ENCODE data around the gene LST1. TPM values are rescaled to one million over a fixed set of nuclear protein-coding genes. Genes with fewer than 3 reads are reported as not detected.

LST1 gene
- total and polyA plus RNA-seq, 2 of the 4 experiments (the other 2 are of a cell fraction): not detected

DNA sequence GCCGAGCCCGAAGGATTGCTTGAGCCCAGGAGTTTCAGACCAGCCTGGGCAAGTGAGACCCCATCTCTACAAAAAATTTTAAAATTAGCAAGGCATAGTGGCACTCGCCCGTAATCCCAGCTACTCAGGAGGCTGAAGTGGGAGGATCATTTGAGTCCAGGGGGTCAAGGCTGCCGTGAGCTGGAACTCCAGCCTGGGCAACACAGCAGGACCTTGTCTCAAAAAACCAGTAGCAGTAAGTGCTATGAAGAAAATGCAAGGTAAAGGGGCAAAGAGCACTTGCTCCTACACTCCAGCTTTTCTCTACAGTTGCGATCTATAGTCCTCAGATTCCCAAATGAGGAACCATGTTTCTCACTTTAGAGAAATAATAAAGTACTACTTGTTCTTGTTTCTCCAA lies 42.4 kb upstream of the LST1 start:
- no peak overlapping the region for H3K4me2 ChIP-seq (ENCODE audit: low read depth, low read length)
- CTCF ChIA-PET: no interaction called here
- H2BK20ac ChIP-seq (ENCODE audit: low read depth, low read length): no peak overlapping the region
- H2AK9ac ChIP-seq (replicated peaks; ENCODE audit: low read depth, low read length, poor library complexity): no peak overlapping the region
- no peak overlapping the region for H3K4ac ChIP-seq (ENCODE audit: low read depth, low read length)
- no peak overlapping the region for H2BK120ac ChIP-seq (ENCODE audit: low read depth, low read length)
- no peaks in the 10 kb centered on the region for H3K27me3 ChIP-seq (ENCODE audit: control insufficient read depth, insufficient read depth, low read length)
- H2AFZ ChIP-seq (replicated peaks; ENCODE audit: low read length, poor library complexity): no peak overlapping the region
- H3K14ac ChIP-seq (replicated peaks; ENCODE audit: low read depth, low read length): no peak overlapping the region
- POLR2A ChIA-PET (ENCODE audit: unreplicated experiment): no interaction called here
- H4K5ac ChIP-seq (ENCODE audit: low read depth, low read length): no peak overlapping the region
- DNase-seq: no peak
- intact Hi-C loops (cut with micrococcal nuclease): no loop called here
- in situ Hi-C loops (cut with MboI; ENCODE audit: low sequenced_read_pairs): loop anchor here (5.0 to 10.0 kb wide), 2 partner anchors 51 to 291 kb away; no protein-coding TSS in a partner anchor
- H2AK5ac ChIP-seq (ENCODE audit: low read depth, low read length): no peak overlapping the region
- no peak overlapping the region for H4K8ac ChIP-seq (ENCODE audit: low read depth in 2 of 2, low read length in 2 of 2)
- no TSS peak for BruUV-seq (replicated peaks)
- peaks cover 16% of the 10 kb centered on the region for H3K4me1 ChIP-seq (ENCODE audit: control insufficient read depth, insufficient read depth, low read length)
- ATAC-seq (ENCODE audit: low read depth): no peak
- H3K4me3 ChIP-seq (ENCODE audit: insufficient read depth, low read depth, low read length): no peak overlapping the region
- peaks cover 11 to 57% of the 10 kb centered on the region in 2 experiments for H3K79me1 ChIP-seq (ENCODE audit: low read depth in 1 of 2, low read length in 2 of 2)
- H3K9me3 ChIP-seq (ENCODE audit: control insufficient read depth, insufficient read depth, low read length): no peaks in the 10 kb centered on the region
- H3K9ac ChIP-seq (ENCODE audit: low read depth, low read length): no peak overlapping the region
- no peak overlapping the region for H3K23ac ChIP-seq (ENCODE audit: low read depth, low read length)
- no peak overlapping the region for H3K18ac ChIP-seq (ENCODE audit: low read depth, low read length)
- H3K27ac ChIP-seq (ENCODE audit: insufficient read depth, low read length): no peak overlapping the region
- no CpG with 5 or more reads among the region's 6 CpGs for WGBS, 2 experiments (ENCODE audit: extremely low coverage in 2 of 2, insufficient read length in 1 of 2)
- no peak for TF ChIP-seq USF2 (IDR thresholded peaks at IDR 0.05; ENCODE audit: low read depth, low read length)
- TF ChIP-seq NFE2L2 (IDR thresholded peaks at IDR 0.05; ENCODE audit: low read depth, low read length): no peak
- TF ChIP-seq RFX5 (IDR thresholded peaks at IDR 0.05; ENCODE audit: low read depth, low read length): no peak
- no peak for TF ChIP-seq MXI1 (IDR thresholded peaks at IDR 0.05; ENCODE audit: borderline replicate concordance, low read depth, low read length)
- no peak for TF ChIP-seq ELK1 (IDR thresholded peaks at IDR 0.05; ENCODE audit: borderline replicate concordance, low read depth, low read length)
- no peak for TF ChIP-seq POLR2A (IDR thresholded peaks at IDR 0.05; ENCODE audit: low read depth, low read length)
- TF ChIP-seq FOS (IDR thresholded peaks at IDR 0.05; ENCODE audit: low read depth, low read length): no peak
- TF ChIP-seq SMC3 (IDR thresholded peaks at IDR 0.05; ENCODE audit: low read depth, low read length): no peak
- TF ChIP-seq CHD1 (IDR thresholded peaks at IDR 0.05; ENCODE audit: low read depth, low read length): no peak
- peaks cover 11% of the 10 kb centered on the region for H3K9me1 ChIP-seq (ENCODE audit: insufficient read depth, low read length)
- H3K36me3 ChIP-seq (ENCODE audit: control insufficient read depth, insufficient read depth, low read length): peaks cover 17% of the 10 kb centered on the region
- dilution Hi-C loops (cut with HindIII; ENCODE audit: low sequenced_read_pairs, unreplicated experiment): no loop called here
- H4K20me1 ChIP-seq (ENCODE audit: insufficient read depth, low read length): peaks cover 31% of the 10 kb centered on the region
- H3K56ac ChIP-seq (ENCODE audit: extremely low read depth, insufficient read depth, low read length): no peak overlapping the region
- no peak overlapping the region for H2BK15ac ChIP-seq (ENCODE audit: low read depth, low read length)
- no peak overlapping the region for H2BK5ac ChIP-seq (ENCODE audit: low read depth, low read length, poor library complexity, severe bottlenecking)
- H4K91ac ChIP-seq (ENCODE audit: insufficient read depth, low read depth, low read length): no peak overlapping the region
